DOHH2 (cell line): ENCODE data around the gene BHLHA9.

Experiments
- H3F3A ChIP-seq: fragments of 200-600 bp; sonication (generic), shearing (Covaris generic); 2 replicates; pipeline ENCODE4 v1.6.0; 2016; ENCODE audit warnings: antibody characterized with exemption, mild to moderate bottlenecking; ENCODE audit not compliant: control insufficient read depth, insufficient read depth
- H3K27ac ChIP-seq: fragments of 200-600 bp; sonication (generic); 2 replicates; pipeline ENCODE4 v1.5.1; 2014; ENCODE audit warnings: low read depth, mild to moderate bottlenecking, low read length, moderate library complexity
- H3K27me3 ChIP-seq: fragments of 200-600 bp; sonication (generic); 2 replicates; pipeline ENCODE4 v1.6.1; 2014; ENCODE audit warnings: mild to moderate bottlenecking, low read length, mixed read lengths; ENCODE audit not compliant: control insufficient read depth
- H3K36me3 ChIP-seq: fragments of 200-600 bp; sonication (generic); 2 replicates; pipeline ENCODE4 v1.6.1; 2014; ENCODE audit warnings: mild to moderate bottlenecking, low read length, moderate library complexity, mixed read lengths; ENCODE audit not compliant: control insufficient read depth
- H3K4me1 ChIP-seq: fragments of 200-600 bp; sonication (generic); 2 replicates; pipeline ENCODE4 v1.6.1; 2014; ENCODE audit warnings: mild to moderate bottlenecking, low read length, mixed read lengths; ENCODE audit not compliant: control insufficient read depth
- H3K4me2 ChIP-seq: fragments of 200-600 bp; sonication (generic); 2 replicates; pipeline ENCODE4 v1.6.0; 2014; ENCODE audit warnings: mild to moderate bottlenecking, low read length, moderate library complexity
- H3K4me3 ChIP-seq: fragments of 200-600 bp; sonication (generic); 2 replicates; pipeline ENCODE4 v1.5.1; 2014; ENCODE audit warnings: mild to moderate bottlenecking, low read length, mixed read lengths
- H3K79me2 ChIP-seq: fragments of 200-600 bp; sonication (generic); 2 replicates; pipeline ENCODE4 v1.6.1; 2014; ENCODE audit warnings: mild to moderate bottlenecking, low read length, mixed read lengths; ENCODE audit not compliant: control insufficient read depth
- H3K9me2 ChIP-seq: fragments of 200-600 bp; sonication (generic); replicated peaks from 2 replicates; pipeline ENCODE4 v1.6.1; 2014; ENCODE audit warnings: mild to moderate bottlenecking, low read length, mixed read lengths; ENCODE audit not compliant: control insufficient read depth
- H3K9me3 ChIP-seq: fragments of 200-600 bp; sonication (generic); 2 replicates; pipeline ENCODE4 v1.6.1; 2014; ENCODE audit warnings: antibody characterized with exemption, low read length, mixed read lengths; ENCODE audit not compliant: control insufficient read depth, insufficient read depth
- H4K20me1 ChIP-seq: fragments of 200-600 bp; sonication (generic); 2 replicates; pipeline ENCODE4 v1.6.0; 2014; ENCODE audit warnings: low read depth, mild to moderate bottlenecking, antibody characterized with exemption, low read length, moderate library complexity; ENCODE audit not compliant: control insufficient read depth, insufficient read depth
- EZH2phosphoT487 ChIP-seq: fragments of 200-600 bp; sonication (generic); IDR thresholded peaks from 2 replicates; pipeline ENCODE4 v1.6.1; 2017; ENCODE audit warnings: borderline replicate concordance, mild to moderate bottlenecking, antibody characterized with exemption, low read length, moderate library complexity, mixed read lengths
- TF ChIP-seq, protein P1 (sequence below): fragments of 200-600 bp; sonication (generic); IDR thresholded peaks from one replicate; pipeline ENCODE4 v1.5.1; 2014; ENCODE audit warnings: antibody characterized with exemption, mild to moderate bottlenecking, low read depth, low read length; ENCODE audit not compliant: poor library complexity, severe bottlenecking

The BHLHA9 gene

DNA sequence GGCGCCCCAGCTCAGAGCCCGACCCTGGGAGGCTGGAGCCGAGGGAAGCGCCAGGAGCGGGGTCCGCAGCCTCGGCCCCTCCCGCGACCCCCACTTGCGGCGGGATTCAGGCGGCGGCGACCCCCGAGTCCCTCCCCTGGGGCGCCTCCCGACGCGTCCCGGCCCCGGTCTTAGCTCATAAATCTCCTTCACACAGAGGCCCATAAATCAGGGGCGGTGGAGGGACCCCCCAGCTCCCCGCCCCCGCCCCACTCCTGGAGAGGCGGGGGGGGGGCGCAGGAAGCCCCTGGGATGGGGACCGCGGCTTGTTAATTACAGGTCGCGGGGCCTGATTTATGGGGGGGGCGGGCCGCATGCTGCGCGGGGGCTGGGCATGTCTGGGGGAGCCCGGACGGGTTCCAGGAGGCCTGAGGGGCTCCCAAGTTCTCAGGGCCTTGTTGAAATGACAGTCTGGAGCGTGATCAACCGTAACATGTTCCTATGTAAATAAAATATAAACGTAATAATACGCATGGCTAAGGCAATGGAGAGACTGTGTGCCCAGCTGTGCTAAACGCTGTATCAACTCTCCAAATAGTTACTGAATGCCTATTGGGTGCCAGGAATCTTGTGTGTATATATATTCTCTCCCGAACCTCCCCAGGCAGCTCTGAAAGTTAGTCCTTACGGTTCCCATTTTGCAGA, 10.0 kb upstream of the BHLHA9 start:
- Histone ChIP-seq H3K4me1 (peaks cover 5% of the 10 kb centered on the region), H3F3A (no peaks in the 10 kb centered on the region), H3K27me3 (peaks cover 19% of the 10 kb centered on the region), H3K79me2 (no peaks in the 10 kb centered on the region), H3K36me3 (no peaks in the 10 kb centered on the region), H3K9me2 (no peaks in the 10 kb centered on the region), H4K20me1 (0 out of 2 replicates have a peak, but pooled peaks cover 2% of the 10 kb centered on the region), H3K27ac (no peak overlapping the region), H3K4me2 (no peak overlapping the region), H3K4me3 (no peak overlapping the region), H3K9me3 (no peaks in the 10 kb centered on the region)
- TF ChIP-seq, protein P1, sequence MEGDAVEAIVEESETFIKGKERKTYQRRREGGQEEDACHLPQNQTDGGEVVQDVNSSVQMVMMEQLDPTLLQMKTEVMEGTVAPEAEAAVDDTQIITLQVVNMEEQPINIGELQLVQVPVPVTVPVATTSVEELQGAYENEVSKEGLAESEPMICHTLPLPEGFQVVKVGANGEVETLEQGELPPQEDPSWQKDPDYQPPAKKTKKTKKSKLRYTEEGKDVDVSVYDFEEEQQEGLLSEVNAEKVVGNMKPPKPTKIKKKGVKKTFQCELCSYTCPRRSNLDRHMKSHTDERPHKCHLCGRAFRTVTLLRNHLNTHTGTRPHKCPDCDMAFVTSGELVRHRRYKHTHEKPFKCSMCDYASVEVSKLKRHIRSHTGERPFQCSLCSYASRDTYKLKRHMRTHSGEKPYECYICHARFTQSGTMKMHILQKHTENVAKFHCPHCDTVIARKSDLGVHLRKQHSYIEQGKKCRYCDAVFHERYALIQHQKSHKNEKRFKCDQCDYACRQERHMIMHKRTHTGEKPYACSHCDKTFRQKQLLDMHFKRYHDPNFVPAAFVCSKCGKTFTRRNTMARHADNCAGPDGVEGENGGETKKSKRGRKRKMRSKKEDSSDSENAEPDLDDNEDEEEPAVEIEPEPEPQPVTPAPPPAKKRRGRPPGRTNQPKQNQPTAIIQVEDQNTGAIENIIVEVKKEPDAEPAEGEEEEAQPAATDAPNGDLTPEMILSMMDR: no peak
- no peak for TF ChIP-seq EZH2phosphoT487

DNA sequence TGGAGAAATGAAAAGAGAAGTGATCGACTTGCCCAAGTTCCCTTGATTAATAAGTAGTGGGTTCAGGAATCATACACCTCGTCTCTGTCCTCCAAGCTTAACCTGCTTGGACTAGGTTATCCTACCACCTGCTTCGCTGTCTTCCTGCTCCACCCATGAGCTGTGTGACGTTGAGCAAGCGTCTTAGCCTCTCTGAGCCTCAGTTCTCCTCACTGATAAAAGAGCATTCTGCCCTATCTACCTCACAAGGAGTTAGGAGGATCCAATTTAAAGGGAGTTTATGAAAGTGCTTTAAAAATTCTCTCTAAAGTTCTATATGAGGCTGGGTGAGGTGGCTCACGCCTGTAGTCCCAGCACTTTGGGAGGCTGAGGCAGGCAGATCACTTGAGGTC, 9.5 kb upstream of the BHLHA9 start:
- Histone ChIP-seq H3K4me3 (no peak overlapping the region), H3K4me1 (peaks cover 5% of the 10 kb centered on the region), H3K27ac (no peak overlapping the region), H4K20me1 (0 out of 2 replicates have a peak, but pooled peaks cover 2% of the 10 kb centered on the region), H3K27me3 (peaks cover 17% of the 10 kb centered on the region), H3K9me3 (no peaks in the 10 kb centered on the region), H3K9me2 (no peaks in the 10 kb centered on the region), H3K4me2 (no peak overlapping the region), H3K79me2 (no peaks in the 10 kb centered on the region), H3F3A (no peaks in the 10 kb centered on the region), H3K36me3 (no peaks in the 10 kb centered on the region)
- TF ChIP-seq, protein P1: no peak
- no peak for TF ChIP-seq EZH2phosphoT487

DNA sequence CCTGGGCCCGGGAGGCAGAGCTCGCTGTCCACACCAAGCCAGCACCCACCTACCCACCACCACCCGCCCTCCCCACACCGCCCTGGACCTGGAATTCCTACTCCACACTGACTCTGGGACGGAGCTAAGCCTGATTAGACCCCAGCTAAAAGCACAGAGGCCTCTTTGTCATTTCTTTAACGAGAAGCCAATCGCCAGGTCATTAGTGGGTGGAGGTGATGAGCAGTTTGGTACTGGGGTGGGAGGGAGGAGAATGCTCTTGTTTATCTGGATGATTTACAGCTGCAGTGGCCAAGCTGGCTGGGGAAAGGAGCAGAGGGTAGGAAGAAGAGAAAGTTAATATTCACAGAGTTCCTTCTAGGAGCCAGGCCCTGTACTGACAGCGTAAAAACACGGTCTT, 6.0 kb upstream of the BHLHA9 start:
- Histone ChIP-seq H3K4me3 (no peak overlapping the region), H3K36me3 (no peaks in the 10 kb centered on the region), H3K4me2 (no peak overlapping the region), H3K27me3 (peaks cover 11% of the 10 kb centered on the region), H3K79me2 (no peaks in the 10 kb centered on the region), H3K9me2 (no peaks in the 10 kb centered on the region), H3K9me3 (no peaks in the 10 kb centered on the region), H3K4me1 (peaks cover 19% of the 10 kb centered on the region), H3F3A (peaks cover 8% of the 10 kb centered on the region), H4K20me1 (0 out of 2 replicates have a peak, but pooled peaks cover 2% of the 10 kb centered on the region), H3K27ac (no peak overlapping the region)
- TF ChIP-seq EZH2phosphoT487: no peak
- TF ChIP-seq, protein P1: no peak
